GM12865 (cell line): Measurements from ENCODE around the gene CCDC138.

Experiments
- DNase-seq: peaks from one replicate; pipeline ENCODE4 v3.0.0; 2010; ENCODE audit warnings: low read depth
- H3K4me3 ChIP-seq: 2 replicates; pipeline ENCODE4 v1.5.1; 2011; ENCODE audit warnings: mild to moderate bottlenecking, low read depth, low read length, control low read depth
- CTCF ChIP-seq: IDR thresholded peaks from 2 replicates; pipeline ENCODE4 v1.5.1; 2011; ENCODE audit warnings: low read length, control low read depth, low read depth, inconsistent platforms; ENCODE audit not compliant: insufficient read depth; ENCODE audit errors: missing control alignments

CCDC138 gene

GRCh38 chr2:108889907-108890306 is 103.3 kb downstream of the CCDC138 start:
- TF ChIP-seq CTCF, result no peak

GRCh38 chr2:108893277-108893676 is 106.7 kb downstream of the CCDC138 start:
- no peak overlapping the region for H3K4me3 ChIP-seq
- DNase-seq, result no peak
- TF ChIP-seq CTCF, result no peak

More at GRCh38 chr2:108889907-108890306, 103.3 kb downstream of the CCDC138 start:
- no peak for DNase-seq
- H3K4me3 ChIP-seq, result no peak overlapping the region

- no peak for DNase-seq
- H3K4me3 ChIP-seq, result no peak overlapping the region
- no peak for TF ChIP-seq CTCF
Observed at GRCh38 chr2:108894766-108895165, 108.2 kb downstream of the CCDC138 start.

GRCh38 chr2:108895188-108895587 is 108.6 kb downstream of the CCDC138 start:
- no peak overlapping the region for H3K4me3 ChIP-seq
- TF ChIP-seq CTCF, result no peak
- DNase-seq, result no peak

GRCh38 chr2:108896741-108897140 is 110.2 kb downstream of the CCDC138 start:
- no peak for TF ChIP-seq CTCF
- DNase-seq, result no peak
- H3K4me3 ChIP-seq, result no peak overlapping the region

GRCh38 chr2:108898315-108899082 is 111.9 kb downstream of the CCDC138 start:
- no peak overlapping the region for H3K4me3 ChIP-seq
- no peak for DNase-seq
- no peak for TF ChIP-seq CTCF

- no peak for DNase-seq
- no peak overlapping the region for H3K4me3 ChIP-seq
- TF ChIP-seq CTCF, result no peak
Observed at GRCh38 chr2:108904680-108905079, 118.1 kb downstream of the CCDC138 start.
